VCaP (cell line): ENCODE data around the gene GPR157.
A peak's percentile ranks its signal among the peaks of the same experiment; 100 is the strongest.

Experiments
- H3K27ac ChIP-seq: fragments of 450-650 bp; 2 replicates; pipeline ENCODE4 v1.5.1; 2017
- TF ChIP-seq, protein P1 (sequence below): fragments of 450-650 bp; conservative IDR thresholded peaks from 2 replicates; pipeline ENCODE4 v1.5.1; 2017; ENCODE audit warnings: mild to moderate bottlenecking, moderate library complexity

The GPR157 gene

DNA sequence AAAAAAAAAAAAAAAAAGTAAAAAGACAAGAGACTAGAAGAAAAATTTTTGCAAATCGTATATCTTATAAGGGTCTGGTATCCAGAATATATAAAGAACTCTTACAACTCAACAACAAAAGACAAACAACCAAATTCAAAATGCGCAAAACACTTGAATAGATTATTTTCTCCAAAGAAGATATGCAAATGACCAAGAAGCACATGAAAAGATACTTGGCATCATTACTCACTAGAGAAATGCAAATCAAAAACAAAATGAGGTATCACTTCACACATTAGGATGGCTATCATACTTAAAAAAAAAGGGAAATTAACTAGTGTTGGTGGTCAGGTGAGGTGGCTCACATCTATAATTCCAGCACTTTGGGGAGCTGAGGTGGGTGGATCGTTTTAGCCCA is 47.4 kb downstream of the GPR157 start:
- H3K27ac ChIP-seq = no peak overlapping the region
- TF ChIP-seq, protein P1, sequence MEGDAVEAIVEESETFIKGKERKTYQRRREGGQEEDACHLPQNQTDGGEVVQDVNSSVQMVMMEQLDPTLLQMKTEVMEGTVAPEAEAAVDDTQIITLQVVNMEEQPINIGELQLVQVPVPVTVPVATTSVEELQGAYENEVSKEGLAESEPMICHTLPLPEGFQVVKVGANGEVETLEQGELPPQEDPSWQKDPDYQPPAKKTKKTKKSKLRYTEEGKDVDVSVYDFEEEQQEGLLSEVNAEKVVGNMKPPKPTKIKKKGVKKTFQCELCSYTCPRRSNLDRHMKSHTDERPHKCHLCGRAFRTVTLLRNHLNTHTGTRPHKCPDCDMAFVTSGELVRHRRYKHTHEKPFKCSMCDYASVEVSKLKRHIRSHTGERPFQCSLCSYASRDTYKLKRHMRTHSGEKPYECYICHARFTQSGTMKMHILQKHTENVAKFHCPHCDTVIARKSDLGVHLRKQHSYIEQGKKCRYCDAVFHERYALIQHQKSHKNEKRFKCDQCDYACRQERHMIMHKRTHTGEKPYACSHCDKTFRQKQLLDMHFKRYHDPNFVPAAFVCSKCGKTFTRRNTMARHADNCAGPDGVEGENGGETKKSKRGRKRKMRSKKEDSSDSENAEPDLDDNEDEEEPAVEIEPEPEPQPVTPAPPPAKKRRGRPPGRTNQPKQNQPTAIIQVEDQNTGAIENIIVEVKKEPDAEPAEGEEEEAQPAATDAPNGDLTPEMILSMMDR = no peak

DNA sequence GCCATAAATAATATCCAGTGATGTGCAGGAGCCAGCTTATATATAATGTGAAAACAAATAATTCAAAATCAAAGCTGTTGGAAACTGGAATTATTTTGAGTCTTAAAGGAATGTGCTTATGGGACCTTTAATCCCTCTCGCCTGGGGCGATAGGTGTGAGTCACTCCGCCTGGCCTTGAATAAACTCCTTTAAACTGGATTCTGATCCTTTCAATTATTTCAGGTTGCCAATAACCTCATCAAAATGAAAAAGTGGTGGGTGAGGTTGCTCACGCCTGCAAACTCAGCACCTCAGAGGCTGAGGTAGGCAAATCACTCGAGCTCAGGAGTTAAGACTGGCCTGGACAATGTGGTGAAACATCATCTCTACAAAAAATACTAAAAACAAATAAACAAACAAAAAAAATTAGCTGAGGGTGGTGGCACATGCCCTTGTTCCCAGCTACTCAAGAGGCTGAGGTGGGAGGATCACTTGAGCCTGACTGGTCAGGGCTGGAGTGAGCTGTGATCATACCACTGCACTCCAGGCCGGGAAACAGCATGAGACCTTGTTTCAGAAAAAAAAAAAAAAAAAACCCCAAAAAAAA is 48.1 kb downstream of the GPR157 start:
- TF ChIP-seq, protein P1 = no peak
- no peak overlapping the region for H3K27ac ChIP-seq

DNA sequence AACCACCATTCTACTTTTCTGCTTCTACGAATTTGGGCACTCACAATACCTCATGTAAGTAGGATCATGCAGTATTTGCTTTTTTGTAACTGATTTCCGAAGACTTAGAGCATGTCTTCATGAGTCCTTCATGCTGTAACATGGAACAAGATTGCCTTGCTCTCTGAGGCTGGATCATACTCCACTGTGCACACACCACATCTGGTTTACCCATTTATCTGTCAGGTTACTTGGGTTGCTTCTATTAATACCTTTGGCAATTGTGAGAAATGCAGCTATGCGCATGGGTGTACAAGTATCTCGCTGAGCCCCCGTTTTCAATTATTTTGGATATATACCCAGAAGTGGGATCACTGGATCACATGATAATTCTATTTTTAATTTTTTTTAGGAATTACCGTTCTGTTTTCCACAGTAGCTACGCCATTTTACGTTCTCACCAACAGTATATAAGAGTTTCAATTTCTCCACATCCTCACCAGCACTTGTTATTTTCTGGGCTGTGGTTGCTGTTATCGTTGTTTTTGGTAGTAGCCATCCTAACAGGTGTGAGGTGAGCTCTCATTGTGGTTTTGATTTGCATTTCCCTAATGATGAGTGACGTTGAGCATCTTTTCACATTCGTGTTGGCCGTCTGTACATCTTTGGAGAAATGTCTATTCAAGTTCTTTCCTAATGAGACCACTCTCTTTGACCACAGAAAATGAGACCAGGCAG is 48.8 kb downstream of the GPR157 start:
- TF ChIP-seq, protein P1 = no peak
- H3K27ac ChIP-seq = no peak overlapping the region

DNA sequence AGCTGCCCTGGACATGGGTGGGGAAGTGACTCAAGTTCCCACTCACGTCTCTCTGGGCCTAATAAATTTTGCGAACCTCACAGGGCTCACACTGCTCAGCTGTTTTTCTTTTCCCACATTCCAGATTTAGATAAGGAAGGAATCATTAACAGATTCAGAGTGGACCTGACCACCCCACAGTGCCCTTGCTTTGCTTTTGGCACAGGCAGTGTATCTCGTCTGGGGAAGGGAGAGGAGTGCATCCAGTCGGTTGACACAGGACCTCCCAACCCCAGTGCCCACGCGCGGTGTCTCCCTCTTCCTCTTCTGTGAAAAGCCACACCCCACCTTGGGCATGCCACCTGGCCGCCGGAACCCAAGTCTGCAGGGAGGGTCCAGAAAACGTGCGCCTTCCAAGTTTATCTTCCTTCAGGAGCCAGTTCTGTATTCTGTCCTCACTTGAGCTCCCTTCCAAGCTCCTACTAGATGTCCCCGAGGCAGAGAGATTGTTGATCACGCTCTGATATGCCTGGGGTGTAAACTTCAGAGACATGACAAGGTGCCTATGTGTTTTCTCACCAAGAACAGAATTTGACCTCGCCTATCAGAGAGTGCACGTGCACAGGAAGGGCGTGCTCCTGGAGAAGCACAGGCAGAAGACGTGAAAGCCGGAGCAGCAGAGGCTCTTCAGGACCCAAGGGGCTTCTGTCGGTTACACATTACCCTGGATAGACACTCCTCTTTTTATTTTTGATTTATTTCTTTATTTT is 50.0 kb downstream of the GPR157 start:
- no peak overlapping the region for H3K27ac ChIP-seq
- TF ChIP-seq, protein P1 = no peak

DNA sequence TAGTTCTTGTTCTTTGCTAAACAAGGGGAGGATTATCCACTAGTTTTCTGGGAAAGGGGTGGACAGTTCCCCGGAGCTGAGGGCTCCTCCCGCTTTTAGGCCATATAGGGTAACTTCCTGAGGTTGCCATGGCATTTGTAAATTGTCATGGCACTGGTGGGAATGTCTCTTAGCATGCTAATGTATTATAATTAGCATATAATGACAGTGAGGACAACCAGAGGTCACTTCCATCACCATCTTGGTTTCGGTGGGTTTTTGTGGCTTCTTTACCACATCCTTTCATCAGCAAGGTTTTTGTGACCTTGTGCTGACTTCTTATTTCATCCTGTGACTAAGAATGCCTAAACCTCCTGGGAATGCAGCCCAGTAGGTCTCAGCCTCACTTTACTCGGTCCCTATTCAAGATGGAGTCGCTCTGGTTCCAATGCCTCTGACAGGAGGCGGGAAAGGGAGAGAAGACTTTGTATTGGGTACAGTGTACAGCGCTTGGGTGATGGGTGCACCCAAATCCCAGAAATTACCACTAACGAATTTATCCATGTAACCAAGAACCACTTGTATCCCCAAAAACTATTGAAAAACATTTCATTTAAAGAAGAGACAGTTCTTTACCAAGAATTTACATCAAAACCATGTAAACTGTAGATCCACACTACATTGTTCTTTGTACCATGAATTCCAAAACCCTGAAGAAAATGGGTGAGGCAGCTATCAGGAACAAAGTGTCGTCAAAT is 50.7 kb downstream of the GPR157 start:
- no peak overlapping the region for H3K27ac ChIP-seq
- TF ChIP-seq, protein P1 = no peak

DNA sequence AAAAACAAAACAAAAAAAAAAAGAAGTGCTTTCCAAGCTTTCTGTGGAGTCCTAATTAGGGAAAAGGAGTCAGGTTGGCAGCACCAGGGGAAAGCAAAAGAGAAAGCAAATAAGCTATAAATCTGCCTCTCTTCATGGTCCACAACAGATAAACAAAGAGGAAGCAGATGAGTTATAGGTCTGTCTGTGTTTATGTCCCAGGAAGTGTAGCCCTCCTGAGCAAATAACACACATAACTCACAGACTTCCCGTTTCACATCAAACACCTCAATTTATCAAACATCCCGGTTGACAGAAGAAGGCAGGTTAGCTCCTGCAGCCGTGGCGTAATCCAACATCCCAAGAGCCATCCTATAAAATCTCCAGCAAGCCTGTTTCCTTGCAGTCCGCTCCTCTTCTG is 53.9 kb downstream of the GPR157 start:
- TF ChIP-seq, protein P1 = no peak
- H3K27ac ChIP-seq = peak overlapping the region; percentile 49

DNA sequence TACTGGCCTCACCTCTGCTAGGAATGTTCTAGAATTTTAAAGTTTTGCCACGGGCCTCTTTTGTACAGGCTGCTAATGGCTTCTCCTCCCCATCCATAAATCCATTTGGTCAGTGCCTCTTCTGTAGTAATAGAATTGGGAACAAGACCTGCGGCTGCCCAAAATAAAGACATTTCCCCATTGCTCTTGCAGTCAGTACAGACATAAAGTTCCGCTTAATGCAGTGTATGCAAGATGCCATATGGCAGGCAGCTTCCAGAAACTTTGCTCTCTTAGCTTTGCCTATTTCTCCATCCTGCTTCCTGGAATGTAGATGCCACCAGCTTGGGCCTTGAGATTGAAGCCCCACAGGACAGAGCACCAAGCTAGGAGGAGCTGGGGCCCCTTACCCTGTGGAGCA is 55.8 kb downstream of the GPR157 start:
- TF ChIP-seq, protein P1 = no peak
- peak overlapping the region; percentile 6; the same call in 1 of the 2 replicates for H3K27ac ChIP-seq
